ENCODE data around the gene BRD9.
A peak's percentile ranks its signal among the peaks of the same experiment; 100 is the strongest.

Gene BRD9

GRCh38 chr5:868428-869135, 24.0 kb downstream of the BRD9 start:
- H3K4me3 ChIP-seq (ENCODE audit: low read depth, low read length): no peak overlapping the region
- no peak for TF ChIP-seq CTCF (IDR thresholded peaks at IDR 0.05; ENCODE audit: low read depth, low read length)
- TF ChIP-seq MAX (IDR thresholded peaks at IDR 0.05; ENCODE audit: low read depth, low read length): no peak
- no peak for TF ChIP-seq MYC (IDR thresholded peaks at IDR 0.05; ENCODE audit: low read depth, low read length)
- peak; percentile 7 for TF ChIP-seq POLR2A (IDR thresholded peaks at IDR 0.05; ENCODE audit: extremely low read depth, insufficient read length)
- no peak for DNase-seq (ENCODE audit: low read depth)

GRCh38 chr5:867300-867870, 25.2 kb downstream of the BRD9 start:
- H3K4me3 ChIP-seq (ENCODE audit: low read depth, low read length): no peak overlapping the region
- TF ChIP-seq MYC (IDR thresholded peaks at IDR 0.05; ENCODE audit: low read depth, low read length) (no peak), CTCF (IDR thresholded peaks at IDR 0.05; ENCODE audit: low read depth, low read length) (no peak)
- no peak for DNase-seq (ENCODE audit: low read depth)

- H3K4me3 ChIP-seq (ENCODE audit: low read depth, low read length): no peak overlapping the region
- no peak for TF ChIP-seq POLR2A (IDR thresholded peaks at IDR 0.05; ENCODE audit: extremely low read depth, insufficient read length)
- no peak for TF ChIP-seq MAX (IDR thresholded peaks at IDR 0.05; ENCODE audit: low read depth, low read length)
- no peak for TF ChIP-seq MYC (IDR thresholded peaks at IDR 0.05; ENCODE audit: low read depth, low read length)
- DNase-seq (ENCODE audit: low read depth): no peak
Measured at GRCh38 chr5:865771-866170, 26.8 kb downstream of the BRD9 start.

GRCh38 chr5:865168-865521, 27.5 kb downstream of the BRD9 start:
- no peak for DNase-seq (ENCODE audit: low read depth)
- H3K4me3 ChIP-seq (ENCODE audit: low read depth, low read length): no peak overlapping the region
- TF ChIP-seq POLR2A (IDR thresholded peaks at IDR 0.05; ENCODE audit: extremely low read depth, insufficient read length): no peak
- TF ChIP-seq MAX (IDR thresholded peaks at IDR 0.05; ENCODE audit: low read depth, low read length): no peak
- TF ChIP-seq MYC (IDR thresholded peaks at IDR 0.05; ENCODE audit: low read depth, low read length): no peak
- no peak for TF ChIP-seq CTCF (IDR thresholded peaks at IDR 0.05; ENCODE audit: low read depth, low read length)

- TF ChIP-seq MAX (IDR thresholded peaks at IDR 0.05; ENCODE audit: low read depth, low read length) (no peak), CTCF (IDR thresholded peaks at IDR 0.05; ENCODE audit: low read depth, low read length) (no peak), POLR2A (IDR thresholded peaks at IDR 0.05; ENCODE audit: extremely low read depth, insufficient read length) (no peak), MYC (IDR thresholded peaks at IDR 0.05; ENCODE audit: low read depth, low read length) (no peak)
- H3K4me3 ChIP-seq (ENCODE audit: low read depth, low read length): no peak overlapping the region
- no peak for DNase-seq (ENCODE audit: low read depth)
Measured at GRCh38 chr5:864492-865167, 28.0 kb downstream of the BRD9 start.

GRCh38 chr5:863244-863805, 29.3 kb downstream of the BRD9 start:
- TF ChIP-seq POLR2A (IDR thresholded peaks at IDR 0.05; ENCODE audit: extremely low read depth, insufficient read length) (no peak), MAX (IDR thresholded peaks at IDR 0.05; ENCODE audit: low read depth, low read length) (no peak), CTCF (IDR thresholded peaks at IDR 0.05; ENCODE audit: low read depth, low read length) (no peak), MYC (IDR thresholded peaks at IDR 0.05; ENCODE audit: low read depth, low read length) (no peak)
- H3K4me3 ChIP-seq (ENCODE audit: low read depth, low read length): no peak overlapping the region
- DNase-seq (ENCODE audit: low read depth): no peak

All from NB4 (cell line).